GM18861 (cell line): ENCODE data around the gene CTDNEP1.

Experiments used
- ATAC-seq: cut with Tn5 transposase; IDR thresholded peaks from one replicate; pipeline ENCODE4 v1.9.1; 2021; ENCODE audit not compliant: unreplicated experiment

Gene CTDNEP1

DNA sequence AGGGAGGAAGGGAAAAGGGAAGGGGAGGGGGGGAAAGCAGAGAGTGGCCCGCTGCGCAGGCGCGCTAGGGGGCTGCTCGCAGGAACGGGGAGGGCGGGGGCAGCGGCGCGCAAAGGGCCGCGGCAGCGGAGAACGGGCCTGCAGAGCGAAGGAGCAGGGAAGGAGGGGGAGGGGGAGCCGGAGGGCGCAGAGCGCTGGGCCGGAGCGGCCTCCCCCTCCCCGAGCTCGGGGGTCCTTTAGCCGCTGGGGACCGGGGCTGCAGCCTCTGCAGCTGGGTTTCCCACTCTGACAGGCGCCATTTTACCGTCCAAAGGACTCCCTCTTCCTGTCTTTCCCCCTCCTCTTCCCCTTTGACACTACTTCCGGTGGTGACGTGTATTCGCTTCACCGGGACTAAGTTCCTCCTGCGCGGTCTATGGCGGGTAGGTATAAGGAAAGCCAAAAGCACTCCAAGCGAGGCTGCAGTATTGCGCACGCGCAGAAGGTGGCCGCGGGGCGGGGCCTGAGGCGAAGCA lies at the start of gene CTDNEP1:
Gene CTDNEP1 (minus strand): TSS at position 74 of the 515 bp plus-strand sequence. CDS start 438 bp downstream, outside the sequence.
- ATAC-seq = peak; percentile 82

DNA sequence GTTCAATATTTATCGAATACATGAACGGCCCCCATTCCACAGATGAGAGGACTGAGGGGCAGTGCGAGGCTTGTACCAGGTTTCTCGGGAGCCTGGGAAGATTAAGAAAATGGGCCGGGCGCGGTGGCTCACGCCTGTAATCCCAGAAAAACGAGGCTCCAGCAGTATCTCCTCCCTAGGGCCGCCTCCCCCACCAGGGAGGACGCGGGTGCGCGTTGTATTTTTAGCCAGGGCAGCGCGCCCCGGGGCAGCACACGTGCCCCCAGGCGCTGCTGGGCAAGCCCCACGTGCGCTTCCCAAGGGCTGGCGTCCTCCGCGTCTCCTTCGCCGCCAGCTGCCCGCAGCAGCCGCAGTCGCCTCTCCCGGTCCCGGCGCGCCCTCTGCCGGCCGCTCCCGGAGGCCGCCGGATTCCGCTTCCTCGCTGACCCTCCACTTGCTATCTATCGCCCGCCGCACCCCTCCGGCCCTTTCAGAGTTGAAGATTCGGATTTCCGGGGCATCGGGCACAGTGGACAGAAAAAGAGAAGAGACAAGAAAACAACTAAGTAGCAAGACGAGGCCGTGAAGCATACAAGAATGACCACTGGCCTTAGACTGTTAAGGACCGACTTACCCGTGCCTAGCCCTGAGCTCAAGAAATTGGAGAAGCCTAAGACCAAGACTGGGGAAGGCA lies 44.8 kb upstream of the CTDNEP1 start:
- ATAC-seq = no peak

DNA sequence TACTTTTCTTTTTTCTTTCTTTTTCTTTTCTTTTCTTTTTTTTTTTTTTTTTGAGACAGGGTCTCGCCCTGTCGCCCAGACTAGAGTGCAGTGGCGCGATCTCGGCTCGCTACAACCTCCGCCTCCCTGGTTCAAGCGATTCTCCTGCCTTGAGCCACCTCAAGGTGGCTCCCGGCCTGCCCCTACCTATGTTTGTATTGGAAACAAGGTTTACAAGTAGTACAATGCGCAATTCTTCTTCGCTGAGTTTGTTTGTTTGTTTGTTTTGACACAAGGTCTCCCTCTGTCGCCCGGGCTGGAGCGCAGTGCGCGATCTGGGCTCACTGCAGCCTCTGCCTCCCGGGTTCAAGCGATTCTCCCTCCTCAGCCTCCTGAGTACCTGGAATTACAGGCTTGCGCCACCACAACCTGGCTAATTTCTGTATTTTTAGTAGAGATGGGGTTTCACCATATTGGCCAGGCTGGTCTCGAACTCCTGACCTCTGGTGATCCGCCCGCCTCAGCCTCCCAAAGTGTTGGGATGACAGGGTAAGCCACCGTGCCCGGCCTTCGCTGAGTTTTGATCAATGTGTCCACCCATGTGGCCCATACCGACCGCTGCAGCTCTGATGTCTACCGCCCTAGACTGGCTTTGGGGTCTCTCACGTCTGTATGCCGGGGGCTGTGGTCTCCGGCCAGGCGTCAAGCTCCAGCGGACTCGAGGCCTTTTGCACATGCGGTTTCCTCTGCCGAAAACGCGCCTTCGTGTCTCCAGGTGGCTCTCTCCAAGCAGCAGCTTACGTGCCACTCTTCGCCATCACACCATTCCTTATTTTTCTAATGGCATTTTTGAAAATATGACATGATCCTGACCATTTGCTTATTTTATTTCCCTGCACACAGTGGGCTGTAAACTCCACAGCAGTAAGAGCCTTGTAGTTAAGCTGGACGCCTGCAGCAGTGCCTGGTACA lies 44.0 kb upstream of the CTDNEP1 start:
- no peak for ATAC-seq

DNA sequence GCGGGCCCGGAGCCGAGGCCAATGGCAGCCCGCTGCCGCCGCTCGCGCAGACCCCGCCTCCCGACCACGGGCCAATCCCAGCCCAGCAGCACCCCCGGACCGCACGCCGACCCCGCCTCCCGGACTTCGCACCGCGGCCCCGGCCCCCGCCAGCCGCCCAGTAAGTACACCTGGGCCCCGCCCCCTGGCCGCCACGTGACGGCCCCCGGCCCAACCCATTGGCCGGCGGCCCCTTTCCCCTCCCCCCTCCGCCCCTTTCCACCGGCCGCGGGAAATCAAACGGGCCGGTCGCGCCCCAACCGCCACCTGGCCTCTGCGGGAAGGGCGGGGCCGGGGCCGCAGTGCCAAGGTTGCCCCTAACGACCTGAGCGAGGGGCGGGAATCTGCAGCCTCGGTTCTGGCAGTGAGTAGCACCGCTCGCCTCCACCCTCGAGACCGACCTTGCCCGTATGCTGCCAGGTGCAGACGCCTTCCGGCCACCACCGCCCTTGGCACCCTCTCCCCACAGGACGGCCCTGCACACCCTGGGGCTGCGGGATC lies 43.1 kb upstream of the CTDNEP1 start, which contains the start of gene YBX2:
Gene YBX2 (minus strand): TSS at position 26 of the 540 bp plus-strand sequence. CDS start 139 bp downstream, outside the sequence.
- ATAC-seq = no peak

DNA sequence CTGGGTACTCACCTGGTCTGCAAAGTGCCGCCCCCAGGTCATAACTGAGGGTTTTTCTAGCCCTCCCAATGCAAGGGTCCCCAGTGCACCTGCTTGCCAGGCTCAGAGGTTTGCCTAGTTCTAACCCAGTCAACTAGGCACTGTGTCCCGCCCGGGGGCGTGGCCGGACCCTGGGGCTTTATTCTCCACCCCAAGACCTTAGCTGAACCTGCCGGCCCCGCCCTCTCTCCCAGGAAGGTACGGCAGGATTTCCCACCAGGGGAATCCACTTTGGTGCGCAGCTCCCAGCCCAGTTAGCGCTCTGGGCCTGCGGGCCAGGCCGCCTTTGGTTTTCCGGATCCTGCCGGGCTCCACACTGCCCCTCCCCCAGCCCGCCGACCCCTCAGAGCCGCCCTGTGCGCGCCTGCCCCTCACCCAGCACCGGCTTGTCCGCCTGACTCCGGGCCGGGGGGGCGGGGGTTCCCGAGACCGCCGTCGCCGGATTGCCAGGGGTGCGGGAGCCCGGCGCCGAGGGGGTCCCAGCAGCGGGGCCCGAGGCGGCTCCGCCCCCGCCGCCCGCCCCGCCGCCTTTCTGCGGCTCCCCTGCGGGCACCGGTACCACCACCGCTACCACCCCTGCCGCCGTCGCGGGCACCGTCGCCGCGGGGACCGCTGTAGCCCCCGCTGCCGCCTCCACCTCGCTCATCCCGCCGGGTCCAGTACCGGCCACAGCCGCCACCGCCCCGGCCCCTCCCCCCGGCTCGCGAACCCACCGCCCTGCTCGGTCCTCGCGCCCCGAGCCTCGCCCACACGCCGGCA lies 42.5 kb upstream of the CTDNEP1 start:
- ATAC-seq = no peak

DNA sequence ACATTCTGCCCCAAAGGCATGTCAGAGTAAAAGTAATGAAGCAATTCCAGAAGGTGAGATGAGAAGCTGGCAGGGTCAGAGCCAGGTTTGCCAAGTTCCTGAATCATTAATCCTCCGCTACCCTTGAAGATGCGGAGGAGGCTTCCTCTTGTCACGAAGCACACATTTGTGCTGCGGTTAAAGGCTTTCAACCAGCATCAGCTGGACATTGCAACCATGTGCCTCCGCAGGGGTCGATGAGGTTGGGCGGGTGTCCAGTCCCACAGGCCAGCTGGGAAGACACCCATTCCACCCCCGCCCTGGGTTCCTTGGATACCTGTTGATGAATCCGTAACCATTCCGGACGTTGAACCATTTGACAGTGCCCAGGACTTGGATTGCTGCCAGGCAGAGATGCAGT lies 41.6 kb upstream of the CTDNEP1 start:
- no peak for ATAC-seq

DNA sequence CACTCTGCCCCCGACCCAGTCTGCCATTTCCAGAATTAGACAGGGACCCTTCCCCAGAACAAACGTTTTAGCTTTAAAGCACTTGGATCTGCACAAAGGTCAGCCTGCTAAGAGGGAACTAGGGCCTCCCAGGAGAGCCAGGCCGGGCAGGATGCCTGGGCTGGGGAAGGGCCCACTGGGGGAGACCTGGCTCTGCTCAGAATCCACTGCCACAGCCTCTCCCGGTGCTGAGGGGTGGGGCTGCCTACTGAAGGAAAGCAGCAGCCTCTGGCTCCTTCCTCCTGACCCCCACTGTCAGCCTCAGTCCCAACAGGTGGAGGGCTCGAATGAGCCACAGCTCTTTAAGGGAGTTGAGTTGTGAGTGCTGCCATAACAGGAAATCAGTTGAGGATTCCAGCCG lies 41.2 kb upstream of the CTDNEP1 start:
- no peak for ATAC-seq

DNA sequence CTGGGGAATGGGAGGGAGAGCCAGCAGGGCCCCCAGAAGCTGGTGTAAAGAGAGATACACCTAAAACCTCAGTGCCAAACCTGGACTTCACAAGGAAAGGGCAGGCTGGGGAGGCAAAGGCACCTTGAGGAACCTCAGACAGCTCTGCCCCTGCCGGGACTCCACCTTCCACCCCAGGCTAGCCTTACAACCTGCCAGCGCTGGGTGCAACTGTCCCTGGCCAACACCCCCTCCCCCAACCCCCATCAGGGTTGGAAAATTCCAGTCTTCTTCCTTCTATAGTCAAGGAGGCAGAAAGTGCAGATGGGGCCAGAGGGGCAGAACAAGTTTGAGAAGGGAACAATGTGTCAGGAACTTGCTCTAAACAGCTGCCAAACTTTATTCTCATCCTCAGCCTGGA lies 40.7 kb upstream of the CTDNEP1 start:
- ATAC-seq = no peak

DNA sequence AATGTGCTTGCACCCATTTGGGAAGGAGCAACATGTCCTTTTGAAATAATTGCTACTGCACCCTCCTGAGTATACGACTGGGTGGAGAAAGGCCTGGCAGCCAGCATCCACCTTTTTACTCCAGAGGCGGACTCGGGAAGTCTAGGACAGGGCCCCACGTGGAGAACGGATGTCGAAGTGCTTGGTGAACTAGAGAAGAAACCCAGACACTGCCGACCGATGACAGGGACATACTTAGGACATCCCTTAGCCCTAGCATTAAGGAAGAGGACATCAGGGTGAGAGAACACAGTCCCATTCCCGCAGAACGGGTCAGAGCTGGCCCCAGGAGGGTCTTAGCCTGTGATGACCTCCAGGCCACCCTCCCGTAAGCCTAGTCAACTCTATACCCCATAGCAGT lies 39.2 kb upstream of the CTDNEP1 start:
- ATAC-seq = no peak

DNA sequence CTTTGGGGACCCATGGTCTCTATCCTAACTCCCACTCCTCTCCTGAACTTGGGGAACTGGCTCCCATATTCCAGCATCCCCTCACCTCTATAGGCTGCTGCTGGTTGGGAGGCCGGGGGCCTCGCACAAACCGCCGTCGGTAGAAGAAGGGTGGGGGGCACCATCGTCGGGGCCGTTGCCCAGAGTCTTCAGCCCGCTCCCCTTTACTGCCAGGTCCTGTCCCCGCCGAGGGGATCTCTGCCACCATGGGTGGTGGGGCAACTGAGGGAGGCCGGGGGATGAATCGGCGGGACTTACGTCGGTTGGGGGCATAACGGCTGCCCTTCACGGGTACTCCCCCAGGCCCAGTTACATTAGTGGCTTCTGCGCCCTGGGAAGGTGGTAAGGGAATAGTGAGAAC lies 38.6 kb upstream of the CTDNEP1 start:
- no peak for ATAC-seq

DNA sequence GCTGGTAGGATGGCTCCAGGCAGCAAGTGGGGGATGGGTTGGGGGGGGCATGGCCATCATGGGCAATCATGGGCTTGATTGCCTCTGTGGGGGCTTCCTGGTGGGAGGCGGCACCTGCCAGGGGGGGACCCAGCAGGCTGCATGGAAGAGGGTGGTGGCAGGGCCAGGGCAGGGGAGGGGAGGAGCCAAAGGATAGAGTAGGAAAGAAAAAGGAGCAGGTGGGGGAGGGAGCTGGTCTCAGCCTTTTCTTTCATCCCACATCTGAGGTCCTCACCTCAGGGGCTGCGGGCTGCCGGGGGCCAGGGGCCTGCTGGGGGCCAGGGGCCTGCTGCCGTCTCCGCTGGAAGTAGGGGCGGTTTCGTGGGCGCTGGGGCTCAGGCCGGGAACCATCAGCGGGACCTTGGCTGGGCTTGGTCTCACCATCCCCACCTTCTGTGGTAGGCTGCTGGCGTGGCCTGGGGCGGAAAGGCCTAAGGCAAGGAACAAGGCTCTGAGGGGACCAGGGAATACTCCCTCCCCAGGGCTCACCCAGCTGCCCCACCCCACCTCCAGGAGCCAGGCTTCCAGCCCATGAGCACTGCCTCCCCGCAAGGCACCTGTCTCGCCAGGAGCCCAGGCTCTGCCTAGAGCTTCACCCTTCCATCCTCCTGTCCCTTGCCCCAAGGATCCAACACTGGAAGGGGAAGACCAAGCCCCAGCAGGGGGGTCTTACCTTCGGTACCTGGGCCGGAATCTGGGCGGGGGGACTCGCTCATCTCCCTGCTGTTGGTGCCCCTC lies 37.9 kb upstream of the CTDNEP1 start:
- no peak for ATAC-seq

DNA sequence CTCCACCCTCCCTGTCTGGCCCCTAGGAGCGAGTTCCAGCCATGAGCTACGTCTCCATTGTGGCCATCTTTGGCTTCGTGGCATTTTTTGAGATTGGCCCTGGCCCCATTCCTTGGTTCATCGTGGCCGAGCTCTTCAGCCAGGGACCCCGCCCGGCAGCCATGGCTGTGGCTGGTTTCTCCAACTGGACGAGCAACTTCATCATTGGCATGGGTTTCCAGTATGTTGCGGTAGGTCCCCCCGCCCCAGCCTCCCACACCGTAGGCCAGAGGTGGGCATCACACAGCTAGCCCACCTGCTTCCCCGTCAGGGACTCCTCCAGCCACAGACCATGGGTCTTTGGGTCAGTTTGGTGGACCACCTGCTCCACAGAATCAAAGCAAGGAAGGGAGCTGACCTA lies 34.1 kb upstream of the CTDNEP1 start:
- no peak for ATAC-seq

DNA sequence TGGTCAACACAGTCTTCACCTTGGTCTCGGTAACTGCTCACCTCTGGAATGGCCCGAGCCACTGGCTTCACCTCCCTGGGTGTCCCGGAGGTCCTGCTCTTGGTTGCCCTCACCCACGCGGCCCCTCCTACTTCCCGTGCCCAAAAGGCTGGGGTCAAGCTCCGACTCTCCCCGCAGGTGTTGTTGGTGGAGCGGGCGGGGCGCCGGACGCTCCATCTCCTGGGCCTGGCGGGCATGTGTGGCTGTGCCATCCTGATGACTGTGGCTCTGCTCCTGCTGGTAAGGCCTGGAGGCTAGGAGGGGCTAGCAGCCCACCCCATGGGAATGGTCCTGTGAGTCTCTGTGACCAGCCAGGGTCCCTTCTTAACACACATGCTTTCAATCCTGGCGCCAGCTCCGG lies 33.4 kb upstream of the CTDNEP1 start:
- no peak for ATAC-seq

DNA sequence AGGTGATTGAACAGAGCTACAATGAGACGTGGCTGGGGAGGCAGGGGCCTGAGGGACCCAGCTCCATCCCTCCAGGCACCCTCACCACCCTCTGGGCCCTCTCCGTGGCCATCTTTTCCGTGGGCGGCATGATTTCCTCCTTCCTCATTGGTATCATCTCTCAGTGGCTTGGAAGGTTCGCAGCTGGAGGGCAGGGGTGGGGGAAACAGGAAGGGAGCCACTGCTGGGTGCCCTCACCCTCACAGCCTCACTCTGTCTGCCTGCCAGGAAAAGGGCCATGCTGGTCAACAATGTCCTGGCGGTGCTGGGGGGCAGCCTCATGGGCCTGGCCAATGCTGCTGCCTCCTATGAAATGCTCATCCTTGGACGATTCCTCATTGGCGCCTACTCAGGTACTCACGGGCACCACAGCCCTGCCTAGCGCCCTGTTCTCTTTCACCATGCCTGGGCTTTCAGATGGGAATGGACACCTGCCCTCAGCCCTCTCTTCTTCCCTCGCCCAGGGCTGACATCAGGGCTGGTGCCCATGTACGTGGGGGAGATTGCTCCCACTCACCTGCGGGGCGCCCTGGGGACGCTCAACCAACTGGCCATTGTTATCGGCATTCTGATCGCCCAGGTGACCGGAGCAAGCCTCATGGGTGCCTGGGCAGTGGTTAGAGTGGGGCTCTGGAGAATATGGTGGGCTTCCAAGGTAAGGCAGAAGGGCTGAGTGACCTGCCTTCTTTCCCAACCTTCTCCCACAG lies 32.1 kb upstream of the CTDNEP1 start:
- ATAC-seq = no peak

DNA sequence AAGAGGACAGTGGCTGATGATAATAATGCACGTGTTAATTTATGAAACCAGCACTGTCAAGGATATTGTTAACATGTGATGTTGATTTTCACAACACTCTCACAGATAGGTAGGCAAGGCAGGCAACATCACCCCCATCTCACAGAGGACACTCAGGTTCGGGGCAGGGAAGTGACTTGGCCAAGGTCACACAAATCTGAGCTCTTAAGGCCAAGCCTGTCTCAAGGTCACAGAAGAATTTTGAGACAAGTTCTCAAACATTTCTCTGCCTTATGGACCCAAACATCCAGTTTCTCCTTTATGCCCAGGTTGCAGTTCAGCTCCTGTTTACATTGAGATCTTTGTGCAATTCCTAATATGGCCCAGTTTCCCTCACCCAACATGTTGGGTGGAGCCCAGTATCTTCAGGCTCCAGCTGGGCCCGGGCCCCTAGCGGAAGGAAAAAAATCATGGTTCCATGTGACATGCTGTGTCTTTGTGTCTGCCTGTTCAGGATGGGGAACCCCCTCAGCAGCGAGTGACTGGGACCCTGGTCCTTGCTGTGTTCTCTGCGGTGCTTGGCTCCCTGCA lies 31.3 kb upstream of the CTDNEP1 start:
- no peak for ATAC-seq

DNA sequence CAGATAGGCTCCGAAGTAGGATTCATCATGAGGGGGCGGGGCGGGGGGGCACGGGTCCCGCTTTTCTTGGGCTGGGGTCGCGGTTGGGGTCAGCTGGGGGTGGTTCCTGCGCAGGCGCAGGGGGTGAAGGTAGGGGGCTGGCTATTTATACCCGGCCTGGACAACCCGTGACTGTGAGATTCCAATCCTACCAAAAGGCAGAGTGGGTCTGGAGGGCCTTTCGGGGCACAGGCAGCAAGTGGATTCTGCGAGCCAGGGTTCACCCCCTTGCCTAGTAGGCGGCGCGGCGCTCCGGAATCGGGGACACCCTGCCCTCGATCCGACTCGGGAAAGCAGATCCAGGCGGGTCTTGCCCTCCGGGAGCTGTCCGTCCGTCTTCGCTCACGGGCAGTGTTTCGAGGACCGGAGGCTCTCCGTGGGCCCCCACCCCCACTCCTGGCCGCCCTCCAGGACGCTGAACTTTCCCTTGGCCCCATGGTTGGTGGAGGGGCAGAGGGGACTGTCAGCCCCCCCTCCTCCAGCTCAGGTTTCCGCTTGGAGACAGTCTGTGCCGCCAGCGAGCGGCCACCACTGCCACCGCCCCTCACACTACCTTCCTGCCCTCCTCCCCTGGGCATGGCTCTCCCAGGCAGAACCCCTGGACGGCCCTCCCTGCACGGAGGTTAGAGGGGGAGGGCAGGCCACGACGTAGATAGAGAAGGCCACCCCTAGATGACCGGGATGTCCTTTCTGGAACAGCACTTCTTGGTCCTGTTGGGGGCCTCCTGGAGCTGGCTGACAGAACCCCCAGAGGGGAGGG lies 30.6 kb upstream of the CTDNEP1 start:
- ATAC-seq = no peak

DNA sequence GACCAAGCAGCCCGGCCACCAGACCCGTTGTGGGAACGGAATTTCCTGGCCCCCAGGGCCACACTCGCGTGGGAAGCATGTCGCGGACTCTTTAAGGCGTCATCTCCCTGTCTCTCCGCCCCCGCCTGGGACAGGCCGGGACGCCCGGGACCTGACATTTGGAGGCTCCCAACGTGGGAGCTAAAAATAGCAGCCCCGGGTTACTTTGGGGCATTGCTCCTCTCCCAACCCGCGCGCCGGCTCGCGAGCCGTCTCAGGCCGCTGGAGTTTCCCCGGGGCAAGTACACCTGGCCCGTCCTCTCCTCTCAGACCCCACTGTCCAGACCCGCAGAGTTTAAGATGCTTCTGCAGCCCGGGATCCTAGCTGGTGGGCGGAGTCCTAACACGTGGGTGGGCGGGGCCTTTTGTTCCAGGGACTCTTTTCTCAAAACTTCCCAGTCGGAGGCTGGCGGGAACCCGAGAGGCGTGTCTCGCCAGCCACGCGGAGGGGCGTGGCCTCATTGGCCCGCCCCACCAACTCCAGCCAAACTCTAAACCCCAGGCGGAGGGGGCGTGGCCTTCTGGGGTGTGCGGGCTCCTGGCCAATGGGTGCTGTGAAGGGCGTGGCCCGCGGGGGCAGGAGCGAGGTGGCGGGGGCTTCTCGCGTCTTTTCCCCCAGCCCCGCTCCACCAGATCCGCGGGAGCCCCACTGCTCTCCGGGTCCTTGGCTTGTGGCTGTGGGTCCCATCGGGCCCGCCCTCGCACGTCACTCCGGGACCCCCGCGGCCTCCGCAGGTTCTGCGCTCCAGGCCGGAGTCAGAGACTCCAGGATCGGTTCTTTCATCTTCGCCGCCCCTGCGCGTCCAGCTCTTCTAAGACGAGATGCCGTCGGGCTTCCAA lies 29.8 kb upstream of the CTDNEP1 start, which contains the start of gene SLC2A4:
Gene SLC2A4 (plus strand): TSS at position 645 of the 879 bp plus-strand sequence. CDS start 217 bp downstream, at position 862.
- ATAC-seq = peak; percentile 4
